ENCODE data around the gene CCDC195.
"Not testable (repeated sequence)": the region's sequence is repeated elsewhere in the genome, so short reads cannot be mapped to it uniquely, and the experiment has no call there.

CCDC195 gene

GRCh38 chr2:224670203-224670602 is 46.0 kb downstream of the CCDC195 start:
- no peak for TF ChIP-seq POLR2A (IDR thresholded peaks at IDR 0.05; ENCODE audit: low read length)
- TF ChIP-seq GATA1 (IDR thresholded peaks at IDR 0.05; ENCODE audit: low read depth, low read length): no peak
- no peak for DNase-seq

GRCh38 chr2:224669449-224669848 is 46.7 kb downstream of the CCDC195 start:
- TF ChIP-seq GATA1 (IDR thresholded peaks at IDR 0.05; ENCODE audit: low read depth, low read length) (no peak), POLR2A (IDR thresholded peaks at IDR 0.05; ENCODE audit: low read length) (no peak)
- DNase-seq: no peak

GRCh38 chr2:224668123-224668909 is 47.8 kb downstream of the CCDC195 start:
- no peak for TF ChIP-seq POLR2A (IDR thresholded peaks at IDR 0.05; ENCODE audit: low read length)
- no peak for TF ChIP-seq GATA1 (IDR thresholded peaks at IDR 0.05; ENCODE audit: low read depth, low read length)
- no peak for DNase-seq

GRCh38 chr2:224666951-224667553 is 49.1 kb downstream of the CCDC195 start:
- DNase-seq: no peak
- TF ChIP-seq POLR2A (IDR thresholded peaks at IDR 0.05; ENCODE audit: low read length) (no peak), GATA1 (IDR thresholded peaks at IDR 0.05; ENCODE audit: low read depth, low read length) (no peak)

GRCh38 chr2:224663322-224663721 is 52.8 kb downstream of the CCDC195 start:
- DNase-seq: not testable (repeated sequence)

- DNase-seq: not testable (repeated sequence)
Observed at GRCh38 chr2:224661708-224662107, 54.5 kb downstream of the CCDC195 start.

GRCh38 chr2:224659714-224660113 is 56.5 kb downstream of the CCDC195 start:
- no peak for DNase-seq

GRCh38 chr2:224658780-224659405 is 57.3 kb downstream of the CCDC195 start:
- no peak for DNase-seq
- TF ChIP-seq POLR2A (IDR thresholded peaks at IDR 0.05; ENCODE audit: low read length): no peak
- TF ChIP-seq GATA1 (IDR thresholded peaks at IDR 0.05; ENCODE audit: low read depth, low read length): no peak

More at GRCh38 chr2:224659714-224660113, 56.5 kb downstream of the CCDC195 start:
- TF ChIP-seq GATA1 (IDR thresholded peaks at IDR 0.05; ENCODE audit: low read depth, low read length): no peak
- no peak for TF ChIP-seq POLR2A (IDR thresholded peaks at IDR 0.05; ENCODE audit: low read length)

GRCh38 chr2:224657349-224657748 is 58.8 kb downstream of the CCDC195 start:
- TF ChIP-seq GATA1 (IDR thresholded peaks at IDR 0.05; ENCODE audit: low read depth, low read length) (no peak), POLR2A (IDR thresholded peaks at IDR 0.05; ENCODE audit: low read length) (no peak)
- DNase-seq: no peak

GRCh38 chr2:224655006-224655537 is 61.1 kb downstream of the CCDC195 start:
- TF ChIP-seq POLR2A (IDR thresholded peaks at IDR 0.05; ENCODE audit: low read length) (no peak), GATA1 (IDR thresholded peaks at IDR 0.05; ENCODE audit: low read depth, low read length) (no peak)
- DNase-seq: no peak

Measured in erythroblast (primary cell).